Measurements from ENCODE around the gene GBE1.

GBE1 gene

GRCh38 chr3:81558106-81558505, 203.3 kb downstream of the GBE1 start:
- Histone ChIP-seq H4K20me1 (ENCODE audit: insufficient read depth, low read length) (no peaks in the 10 kb centered on the region), H3K27me3 (replicated peaks; ENCODE audit: insufficient read depth, low read length) (no peaks in the 10 kb centered on the region), H3K27ac (ENCODE audit: low read length) (no peak overlapping the region), H3K4me1 (ENCODE audit: low read length) (no peaks in the 10 kb centered on the region), H3K36me3 (replicated peaks; ENCODE audit: insufficient read depth, low read length) (no peaks in the 10 kb centered on the region), H3K9me3 (replicated peaks; ENCODE audit: insufficient read depth, low read length) (no peaks in the 10 kb centered on the region), H3K9me2 (replicated peaks; ENCODE audit: insufficient read depth, low read length) (no peaks in the 10 kb centered on the region), H3K9ac (ENCODE audit: low read length) (no peak overlapping the region), H3K79me2 (ENCODE audit: low read length) (no peaks in the 10 kb centered on the region), H2AFZ (ENCODE audit: low read length) (no peak overlapping the region), H3F3A (ENCODE audit: insufficient read depth, low read length) (no peaks in the 10 kb centered on the region), H3K4me2 (ENCODE audit: low read depth, low read length) (no peak overlapping the region), H3K4me3 (ENCODE audit: low read length) (no peak overlapping the region)
- TF ChIP-seq EZH2phosphoT487 (IDR thresholded peaks at IDR 0.05; ENCODE audit: low read length) (no peak), EZH2 (optimal IDR thresholded peaks at IDR 0.05; ENCODE audit: low read depth, low read length) (no peak), CTCF (IDR thresholded peaks at IDR 0.05; ENCODE audit: low read length) (no peak)
- DNase-seq = no peak

GRCh38 chr3:81554801-81555200, 206.6 kb downstream of the GBE1 start:
- Histone ChIP-seq H3K36me3 (replicated peaks; ENCODE audit: insufficient read depth, low read length) (no peaks in the 10 kb centered on the region), H3K4me2 (ENCODE audit: low read depth, low read length) (no peak overlapping the region), H4K20me1 (ENCODE audit: insufficient read depth, low read length) (no peaks in the 10 kb centered on the region), H3K27ac (ENCODE audit: low read length) (no peak overlapping the region), H3K79me2 (ENCODE audit: low read length) (no peaks in the 10 kb centered on the region), H3K9me2 (replicated peaks; ENCODE audit: insufficient read depth, low read length) (no peaks in the 10 kb centered on the region), H3F3A (ENCODE audit: insufficient read depth, low read length) (no peaks in the 10 kb centered on the region), H3K27me3 (replicated peaks; ENCODE audit: insufficient read depth, low read length) (no peaks in the 10 kb centered on the region), H3K9ac (ENCODE audit: low read length) (no peak overlapping the region), H3K4me3 (ENCODE audit: low read length) (no peak overlapping the region), H3K4me1 (ENCODE audit: low read length) (no peaks in the 10 kb centered on the region), H2AFZ (ENCODE audit: low read length) (no peak overlapping the region), H3K9me3 (replicated peaks; ENCODE audit: insufficient read depth, low read length) (no peaks in the 10 kb centered on the region)
- DNase-seq = no peak
- no peak for TF ChIP-seq CTCF (IDR thresholded peaks at IDR 0.05; ENCODE audit: low read length)
- TF ChIP-seq EZH2phosphoT487 (IDR thresholded peaks at IDR 0.05; ENCODE audit: low read length) = no peak
- TF ChIP-seq EZH2 (optimal IDR thresholded peaks at IDR 0.05; ENCODE audit: low read depth, low read length) = no peak

GRCh38 chr3:81554388-81554787, 207.1 kb downstream of the GBE1 start:
- TF ChIP-seq CTCF (IDR thresholded peaks at IDR 0.05; ENCODE audit: low read length) = no peak
- no peak for TF ChIP-seq EZH2phosphoT487 (IDR thresholded peaks at IDR 0.05; ENCODE audit: low read length)
- no peak for TF ChIP-seq EZH2 (optimal IDR thresholded peaks at IDR 0.05; ENCODE audit: low read depth, low read length)
- no peak overlapping the region for H3K9ac ChIP-seq (ENCODE audit: low read length)
- H3K36me3 ChIP-seq (replicated peaks; ENCODE audit: insufficient read depth, low read length) = no peaks in the 10 kb centered on the region
- no peak overlapping the region for H3K27ac ChIP-seq (ENCODE audit: low read length)
- H3K4me2 ChIP-seq (ENCODE audit: low read depth, low read length) = no peak overlapping the region
- H3F3A ChIP-seq (ENCODE audit: insufficient read depth, low read length) = no peaks in the 10 kb centered on the region
- H3K79me2 ChIP-seq (ENCODE audit: low read length) = no peaks in the 10 kb centered on the region
- no peak overlapping the region for H2AFZ ChIP-seq (ENCODE audit: low read length)
- H3K27me3 ChIP-seq (replicated peaks; ENCODE audit: insufficient read depth, low read length) = no peaks in the 10 kb centered on the region
- H3K4me1 ChIP-seq (ENCODE audit: low read length) = no peaks in the 10 kb centered on the region
- H3K9me3 ChIP-seq (replicated peaks; ENCODE audit: insufficient read depth, low read length) = no peaks in the 10 kb centered on the region
- H4K20me1 ChIP-seq (ENCODE audit: insufficient read depth, low read length) = no peaks in the 10 kb centered on the region
- no peaks in the 10 kb centered on the region for H3K9me2 ChIP-seq (replicated peaks; ENCODE audit: insufficient read depth, low read length)
- no peak overlapping the region for H3K4me3 ChIP-seq (ENCODE audit: low read length)
- peak; percentile 9 for DNase-seq

Measured in MM.1S (cell line).